ENCODE measurements around the gene NEB. TPM values are rescaled to one million over a fixed set of nuclear protein-coding genes. Genes with fewer than 3 reads are reported as not detected.
A peak's percentile ranks its signal among the peaks of the same experiment; 100 is the strongest.

NEB gene
- total RNA-seq, 1 experiment from 2014 or later = 0.11 TPM

DNA sequence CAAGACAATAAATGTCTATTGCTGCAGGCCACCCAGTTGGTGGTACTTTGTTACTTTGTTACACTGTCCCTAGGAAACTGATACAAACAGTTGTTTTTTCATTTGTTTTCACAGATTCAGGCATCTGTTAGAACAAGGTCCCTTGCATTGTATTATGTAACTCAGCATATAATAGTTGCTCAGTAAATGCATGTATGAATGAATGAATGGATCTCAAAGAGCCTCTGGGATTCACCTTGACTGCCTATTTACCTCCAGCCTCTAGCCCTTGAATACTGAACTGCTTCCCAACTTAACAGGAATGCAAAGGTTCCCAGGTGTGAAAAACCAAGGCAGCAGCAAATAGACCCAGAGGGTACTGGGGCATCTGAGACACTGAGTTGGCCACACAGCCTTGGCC lies 27.4 kb upstream of the NEB start:
- Histone ChIP-seq H3K4me1 (ENCODE audit: insufficient read depth, low read length) (no peaks in the 10 kb centered on the region), H3K4me2 (ENCODE audit: low read length) (no peak overlapping the region), H3K9me3 (ENCODE audit: low read length) (no peaks in the 10 kb centered on the region), H3K9me2 (replicated peaks; ENCODE audit: low read length) (no peaks in the 10 kb centered on the region), H3K27ac (ENCODE audit: low read length) (no peak overlapping the region), H3K4me3 (ENCODE audit: low read length) (no peak overlapping the region), H3K36me3 (ENCODE audit: low read depth, low read length) (no peaks in the 10 kb centered on the region), H3K79me2 (ENCODE audit: low read length) (no peaks in the 10 kb centered on the region), H3K9ac (ENCODE audit: low read length) (no peak overlapping the region), H4K20me1 (ENCODE audit: low read length) (no peaks in the 10 kb centered on the region), H3K27me3 (ENCODE audit: low read length) (no peaks in the 10 kb centered on the region), H3F3A (ENCODE audit: low read length, unreplicated experiment) (no peaks in the 10 kb centered on the region), H2AFZ (ENCODE audit: low read length) (no peak overlapping the region)
- TF ChIP-seq EZH2 (IDR thresholded peaks at IDR 0.05; ENCODE audit: low read length, unreplicated experiment) = no peak
- no peak for TF ChIP-seq EZH2phosphoT487 (IDR thresholded peaks at IDR 0.05; ENCODE audit: borderline replicate concordance, low read length)
- TF ChIP-seq, protein P1, sequence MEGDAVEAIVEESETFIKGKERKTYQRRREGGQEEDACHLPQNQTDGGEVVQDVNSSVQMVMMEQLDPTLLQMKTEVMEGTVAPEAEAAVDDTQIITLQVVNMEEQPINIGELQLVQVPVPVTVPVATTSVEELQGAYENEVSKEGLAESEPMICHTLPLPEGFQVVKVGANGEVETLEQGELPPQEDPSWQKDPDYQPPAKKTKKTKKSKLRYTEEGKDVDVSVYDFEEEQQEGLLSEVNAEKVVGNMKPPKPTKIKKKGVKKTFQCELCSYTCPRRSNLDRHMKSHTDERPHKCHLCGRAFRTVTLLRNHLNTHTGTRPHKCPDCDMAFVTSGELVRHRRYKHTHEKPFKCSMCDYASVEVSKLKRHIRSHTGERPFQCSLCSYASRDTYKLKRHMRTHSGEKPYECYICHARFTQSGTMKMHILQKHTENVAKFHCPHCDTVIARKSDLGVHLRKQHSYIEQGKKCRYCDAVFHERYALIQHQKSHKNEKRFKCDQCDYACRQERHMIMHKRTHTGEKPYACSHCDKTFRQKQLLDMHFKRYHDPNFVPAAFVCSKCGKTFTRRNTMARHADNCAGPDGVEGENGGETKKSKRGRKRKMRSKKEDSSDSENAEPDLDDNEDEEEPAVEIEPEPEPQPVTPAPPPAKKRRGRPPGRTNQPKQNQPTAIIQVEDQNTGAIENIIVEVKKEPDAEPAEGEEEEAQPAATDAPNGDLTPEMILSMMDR (conservative IDR thresholded peaks at IDR 0.05; ENCODE audit: low read depth, low read length) = no peak
- ChIA-PET POLR2A (ENCODE audit: unreplicated experiment) (no interaction called here), CTCF (no interaction called here)
- BruUV-seq (replicated peaks) = no TSS peak
- intact Hi-C loops (cut with micrococcal nuclease) = no loop called here
- DNase-seq = no peak
- no peak for ATAC-seq

DNA sequence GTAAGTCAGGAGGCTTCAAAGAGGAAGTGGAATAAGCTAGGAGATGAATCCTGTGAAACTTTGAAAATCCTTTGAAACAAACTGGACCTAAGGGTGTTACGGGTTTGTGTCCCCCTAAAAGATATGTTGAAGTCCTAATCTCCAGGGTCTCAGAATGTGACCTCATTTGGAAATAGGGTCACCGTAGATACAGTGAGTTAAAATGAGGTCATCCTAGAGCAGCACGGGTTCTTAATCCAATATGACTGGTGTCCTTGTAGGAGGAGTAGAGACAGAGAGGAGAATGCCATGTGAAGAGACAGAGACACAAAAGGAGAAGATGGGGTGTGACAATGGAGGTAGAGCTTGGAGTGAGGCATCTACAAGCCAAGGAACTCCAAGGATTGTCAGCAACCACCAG lies 26.9 kb upstream of the NEB start:
- POLR2A ChIA-PET (ENCODE audit: unreplicated experiment) = no interaction called here
- H3K4me2 ChIP-seq (ENCODE audit: low read length) = no peak overlapping the region
- DNase-seq = no peak
- H3K9me3 ChIP-seq (ENCODE audit: low read length) = no peaks in the 10 kb centered on the region
- H3K27ac ChIP-seq (ENCODE audit: low read length) = no peak overlapping the region
- CTCF ChIA-PET = no interaction called here
- no peak for TF ChIP-seq EZH2 (IDR thresholded peaks at IDR 0.05; ENCODE audit: low read length, unreplicated experiment)
- TF ChIP-seq, protein P1 (conservative IDR thresholded peaks at IDR 0.05; ENCODE audit: low read depth, low read length) = no peak
- no peak for TF ChIP-seq EZH2phosphoT487 (IDR thresholded peaks at IDR 0.05; ENCODE audit: borderline replicate concordance, low read length)
- H4K20me1 ChIP-seq (ENCODE audit: low read length) = no peaks in the 10 kb centered on the region
- no peak overlapping the region for H2AFZ ChIP-seq (ENCODE audit: low read length)
- H3K36me3 ChIP-seq (ENCODE audit: low read depth, low read length) = no peaks in the 10 kb centered on the region
- BruUV-seq (replicated peaks) = no TSS peak
- no peaks in the 10 kb centered on the region for H3K27me3 ChIP-seq (ENCODE audit: low read length)
- no peak overlapping the region for H3K9ac ChIP-seq (ENCODE audit: low read length)
- no peaks in the 10 kb centered on the region for H3K79me2 ChIP-seq (ENCODE audit: low read length)
- intact Hi-C loops (cut with micrococcal nuclease) = no loop called here
- H3K9me2 ChIP-seq (replicated peaks; ENCODE audit: low read length) = no peaks in the 10 kb centered on the region
- no peak overlapping the region for H3K4me3 ChIP-seq (ENCODE audit: low read length)
- no peaks in the 10 kb centered on the region for H3F3A ChIP-seq (ENCODE audit: low read length, unreplicated experiment)
- no peaks in the 10 kb centered on the region for H3K4me1 ChIP-seq (ENCODE audit: insufficient read depth, low read length)
- no peak for ATAC-seq

DNA sequence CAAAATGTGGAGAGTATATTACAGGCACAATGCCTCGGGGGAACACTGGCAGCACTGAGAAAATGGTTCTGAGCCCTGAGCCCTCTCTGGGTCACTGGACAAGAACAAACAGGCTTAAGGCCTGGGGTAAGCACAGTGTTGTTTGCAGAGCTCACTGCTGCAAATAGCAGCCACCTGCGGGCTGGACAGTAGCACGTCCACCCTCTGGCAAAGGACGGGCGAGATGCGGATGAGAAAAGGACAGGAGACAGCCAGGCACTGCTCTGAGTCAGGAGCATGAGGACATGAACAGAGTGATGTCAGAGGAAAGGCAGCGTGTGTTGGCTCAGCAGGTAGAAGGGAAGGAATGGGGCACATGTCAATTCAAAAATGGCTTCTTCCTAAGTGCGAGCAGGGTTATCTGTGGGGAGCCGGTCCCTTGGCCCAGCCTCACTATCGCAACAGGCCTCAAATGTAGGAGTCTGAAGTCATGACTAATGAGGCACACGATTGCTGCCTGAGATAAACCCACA lies 25.9 kb upstream of the NEB start:
- H4K20me1 ChIP-seq (ENCODE audit: low read length) = no peaks in the 10 kb centered on the region
- no peaks in the 10 kb centered on the region for H3K9me3 ChIP-seq (ENCODE audit: low read length)
- ATAC-seq = peak; percentile 38
- no TSS peak for BruUV-seq (replicated peaks)
- H3K27ac ChIP-seq (ENCODE audit: low read length) = no peak overlapping the region
- no peaks in the 10 kb centered on the region for H3F3A ChIP-seq (ENCODE audit: low read length, unreplicated experiment)
- H3K9me2 ChIP-seq (replicated peaks; ENCODE audit: low read length) = no peaks in the 10 kb centered on the region
- no peaks in the 10 kb centered on the region for H3K4me1 ChIP-seq (ENCODE audit: insufficient read depth, low read length)
- DNase-seq = no peak
- no peak overlapping the region for H3K4me3 ChIP-seq (ENCODE audit: low read length)
- ChIA-PET CTCF (no interaction called here), POLR2A (ENCODE audit: unreplicated experiment) (no interaction called here)
- no peak overlapping the region for H3K4me2 ChIP-seq (ENCODE audit: low read length)
- TF ChIP-seq, protein P1 (conservative IDR thresholded peaks at IDR 0.05; ENCODE audit: low read depth, low read length) = no peak
- TF ChIP-seq EZH2phosphoT487 (IDR thresholded peaks at IDR 0.05; ENCODE audit: borderline replicate concordance, low read length) (no peak), EZH2 (IDR thresholded peaks at IDR 0.05; ENCODE audit: low read length, unreplicated experiment) (no peak)
- H3K9ac ChIP-seq (ENCODE audit: low read length) = no peak overlapping the region
- intact Hi-C loops (cut with micrococcal nuclease) = no loop called here
- H3K79me2 ChIP-seq (ENCODE audit: low read length) = no peaks in the 10 kb centered on the region
- no peaks in the 10 kb centered on the region for H3K36me3 ChIP-seq (ENCODE audit: low read depth, low read length)
- H3K27me3 ChIP-seq (ENCODE audit: low read length) = no peaks in the 10 kb centered on the region
- no peak overlapping the region for H2AFZ ChIP-seq (ENCODE audit: low read length)
